ENCODE data around the gene ANTXR2.
A peak's percentile ranks its signal among the peaks of the same experiment; 100 is the strongest.

ANTXR2 gene

GRCh38 chr4:80099671-80100070 lies 26.6 kb upstream of the ANTXR2 start:
- H3K4me3 ChIP-seq (ENCODE audit: low read depth, low read length), result no peak overlapping the region
- no peak for DNase-seq (ENCODE audit: low read depth)
- no peak for TF ChIP-seq CTCF (conservative IDR thresholded peaks at IDR 0.05; ENCODE audit: low read depth, low read length)

- DNase-seq (ENCODE audit: low read depth), result no peak
- no peak overlapping the region for H3K4me3 ChIP-seq (ENCODE audit: low read depth, low read length)
- TF ChIP-seq CTCF (conservative IDR thresholded peaks at IDR 0.05; ENCODE audit: low read depth, low read length), result no peak
These were observed 25.6 kb upstream of the ANTXR2 start for GRCh38 chr4:80098635-80099034.

- H3K4me3 ChIP-seq (ENCODE audit: low read depth, low read length), result no peak overlapping the region
- TF ChIP-seq CTCF (conservative IDR thresholded peaks at IDR 0.05; ENCODE audit: low read depth, low read length), result no peak
- DNase-seq (ENCODE audit: low read depth), result peak; percentile 43
These were observed 24.6 kb upstream of the ANTXR2 start for GRCh38 chr4:80097400-80098177.

GRCh38 chr4:80096175-80096850 lies 23.3 kb upstream of the ANTXR2 start:
- DNase-seq (ENCODE audit: low read depth), result peak; percentile 14
- no peak for TF ChIP-seq CTCF (conservative IDR thresholded peaks at IDR 0.05; ENCODE audit: low read depth, low read length)
- no peak overlapping the region for H3K4me3 ChIP-seq (ENCODE audit: low read depth, low read length)

GRCh38 chr4:80094191-80094590 lies 21.2 kb upstream of the ANTXR2 start:
- TF ChIP-seq CTCF (conservative IDR thresholded peaks at IDR 0.05; ENCODE audit: low read depth, low read length), result no peak

GRCh38 chr4:80093563-80093962 lies 20.5 kb upstream of the ANTXR2 start:
- no peak for DNase-seq (ENCODE audit: low read depth)
- TF ChIP-seq CTCF (conservative IDR thresholded peaks at IDR 0.05; ENCODE audit: low read depth, low read length), result no peak
- no peak overlapping the region for H3K4me3 ChIP-seq (ENCODE audit: low read depth, low read length)

More at GRCh38 chr4:80094191-80094590, 21.2 kb upstream of the ANTXR2 start:
- peak; percentile 80 for DNase-seq (ENCODE audit: low read depth)
- H3K4me3 ChIP-seq (ENCODE audit: low read depth, low read length), result no peak overlapping the region

Data from choroid plexus epithelial cell (primary cell).